HEK293 (cell line): ENCODE data around the gene ZNF536.

Source experiments
- CTCF ChIA-PET: fragments of 350-600 bp; formaldehyde crosslinking; extraction: SDS; loops from one replicate; lab custom pipeline; 2021; ENCODE audit warnings: antibody characterized with exemption; lab: Yijun Ruan, JAX
- POLR2A ChIA-PET: fragments of 300-600 bp; formaldehyde crosslinking; extraction: SDS; loops from one replicate; lab custom pipeline; 2020; ENCODE audit warnings: antibody characterized with exemption, inconsistent platforms; lab: Yijun Ruan, JAX
- H3K27ac ChIP-seq: fragments of 200-500 bp; sonication (Bioruptor generic); 2 replicates; pipeline ENCODE4 v1.5.1; 2014; ENCODE audit warnings: low read depth, low read length, control low read depth, inconsistent platforms; ENCODE audit errors: extremely low read depth
- H3K36me3 ChIP-seq, 2 experiments: fragments of 200-500 bp in 1 of 2; sonication (Bioruptor generic) in 1 of 2; 1 replicate in 1 of 2; 2 replicates in 1 of 2; pipeline ENCODE4 v1.5.1; 2014 to 2017; ENCODE audit warnings: inconsistent platforms in 2 of 2, low read length in 2 of 2; ENCODE audit not compliant: control insufficient read depth in 2 of 2, insufficient read depth in 1 of 2
- H3K4me1 ChIP-seq: fragments of 200-500 bp; sonication (Bioruptor generic); 2 replicates; pipeline ENCODE4 v1.5.1; 2014; ENCODE audit warnings: mild to moderate bottlenecking, low read length, inconsistent platforms; ENCODE audit not compliant: control insufficient read depth, insufficient read depth
- H3K4me3 ChIP-seq: 2 replicates; pipeline ENCODE4 v1.5.1; 2011; ENCODE audit warnings: low read depth, mild to moderate bottlenecking, control low read depth, low read length, moderate library complexity
- H3K9me3 ChIP-seq: fragments of 200-500 bp; sonication (Bioruptor generic); 2 replicates; pipeline ENCODE4 v1.5.1; 2014; ENCODE audit warnings: low read depth, low read length, inconsistent platforms; ENCODE audit not compliant: control insufficient read depth, insufficient read depth
- GLI4 ChIP-seq: fragments of 450-650 bp; formaldehyde crosslinking; IDR thresholded peaks from 2 replicates; pipeline ENCODE4 v1.5.1; 2016; ENCODE audit warnings: missing biosample characterization, missing genetic modification characterization
- IKZF3 ChIP-seq: fragments of 450-650 bp; IDR thresholded peaks from 2 replicates; pipeline ENCODE4 v1.5.0; 2018; ENCODE audit warnings: missing biosample characterization, mild to moderate bottlenecking, missing genetic modification characterization, moderate library complexity
- KLF7 ChIP-seq: fragments of 450-650 bp; formaldehyde crosslinking; IDR thresholded peaks from 2 replicates; pipeline ENCODE4 v1.5.1; 2016; ENCODE audit warnings: missing biosample characterization, missing genetic modification characterization, borderline replicate concordance
- MZF1 ChIP-seq: fragments of 450-650 bp; formaldehyde crosslinking; IDR thresholded peaks from 2 replicates; pipeline ENCODE4 v1.5.1; 2017; ENCODE audit warnings: missing biosample characterization, missing genetic modification characterization, borderline replicate concordance
- WT1 ChIP-seq: fragments of 450-650 bp; formaldehyde crosslinking; IDR thresholded peaks from 2 replicates; pipeline ENCODE4 v1.5.1; 2016; ENCODE audit warnings: missing biosample characterization, missing genetic modification characterization
- YY2 ChIP-seq: fragments of 450-650 bp; formaldehyde crosslinking; IDR thresholded peaks from 2 replicates; pipeline ENCODE4 v1.5.1; 2016; ENCODE audit warnings: missing biosample characterization, missing genetic modification characterization
- ZBTB21 ChIP-seq: fragments of 450-650 bp; formaldehyde crosslinking; IDR thresholded peaks from 2 replicates; pipeline ENCODE4 v1.5.1; 2017; ENCODE audit warnings: missing biosample characterization, missing genetic modification characterization
- ZFP3 ChIP-seq: fragments of 450-650 bp; formaldehyde crosslinking; IDR thresholded peaks from 2 replicates; pipeline ENCODE4 v1.5.1; 2016; ENCODE audit warnings: low read depth, missing biosample characterization, missing genetic modification characterization
- ZNF132 ChIP-seq: fragments of 450-650 bp; formaldehyde crosslinking; IDR thresholded peaks from 2 replicates; pipeline ENCODE4 v1.5.1; 2017; ENCODE audit warnings: missing biosample characterization, missing genetic modification characterization, borderline replicate concordance
- ZNF174 ChIP-seq: fragments of 450-650 bp; formaldehyde crosslinking; IDR thresholded peaks from 2 replicates; pipeline ENCODE4 v1.5.0; 2017; ENCODE audit warnings: missing biosample characterization, mild to moderate bottlenecking, missing genetic modification characterization
- ZNF184 ChIP-seq: fragments of 450-650 bp; IDR thresholded peaks from 2 replicates; pipeline ENCODE4 v1.5.1; 2018; ENCODE audit warnings: missing biosample characterization, mild to moderate bottlenecking, missing genetic modification characterization
- ZNF292 ChIP-seq: fragments of 450-650 bp; formaldehyde crosslinking; IDR thresholded peaks from 2 replicates; pipeline ENCODE4 v1.5.1; 2016; ENCODE audit warnings: low read depth, missing biosample characterization, missing genetic modification characterization, borderline replicate concordance
- ZNF510 ChIP-seq: fragments of 450-650 bp; formaldehyde crosslinking; IDR thresholded peaks from 2 replicates; pipeline ENCODE4 v1.5.1; 2018; ENCODE audit warnings: mild to moderate bottlenecking, missing genetic modification characterization, missing biosample characterization; ENCODE audit not compliant: insufficient replicate concordance
- ZNF514 ChIP-seq: fragments of 450-650 bp; formaldehyde crosslinking; IDR thresholded peaks from 2 replicates; pipeline ENCODE4 v1.5.1; 2016; ENCODE audit warnings: missing biosample characterization, missing genetic modification characterization
- ZNF521 ChIP-seq: fragments of 450-650 bp; formaldehyde crosslinking; IDR thresholded peaks from 2 replicates; pipeline ENCODE4 v1.5.1; 2017; ENCODE audit warnings: missing biosample characterization, mild to moderate bottlenecking, missing genetic modification characterization
- ZNF549 ChIP-seq: fragments of 450-650 bp; IDR thresholded peaks from 2 replicates; pipeline ENCODE4 v1.5.1; 2018; ENCODE audit warnings: missing biosample characterization, missing genetic modification characterization, mild to moderate bottlenecking, inconsistent platforms, moderate library complexity
- ZNF560 ChIP-seq: fragments of 450-650 bp; formaldehyde crosslinking; IDR thresholded peaks from 2 replicates; pipeline ENCODE4 v1.5.1; 2017; ENCODE audit warnings: missing biosample characterization, missing genetic modification characterization, borderline replicate concordance
- ZNF561 ChIP-seq: fragments of 450-650 bp; IDR thresholded peaks from 2 replicates; pipeline ENCODE4 v1.5.1; 2018; ENCODE audit warnings: missing biosample characterization, missing genetic modification characterization, borderline replicate concordance
- ZNF621 ChIP-seq: fragments of 450-650 bp; formaldehyde crosslinking; IDR thresholded peaks from 2 replicates; pipeline ENCODE4 v1.5.1; 2017; ENCODE audit warnings: missing biosample characterization, missing genetic modification characterization
- ZNF623 ChIP-seq: fragments of 450-650 bp; formaldehyde crosslinking; IDR thresholded peaks from 2 replicates; pipeline ENCODE4 v1.5.1; 2016; ENCODE audit warnings: missing biosample characterization, missing genetic modification characterization
- ZNF626 ChIP-seq: fragments of 450-650 bp; sonication (Bioruptor Pico); formaldehyde crosslinking; IDR thresholded peaks from 2 replicates; pipeline ENCODE4 v1.5.1; 2018; ENCODE audit warnings: missing biosample characterization, missing genetic modification characterization, inconsistent platforms
- ZNF660 ChIP-seq: fragments of 450-650 bp; IDR thresholded peaks from 2 replicates; pipeline ENCODE4 v1.5.1; 2018; ENCODE audit warnings: missing biosample characterization, mild to moderate bottlenecking, missing genetic modification characterization
- ZSCAN16 ChIP-seq: fragments of 450-650 bp; formaldehyde crosslinking; IDR thresholded peaks from 2 replicates; pipeline ENCODE4 v1.5.1; 2016; ENCODE audit warnings: missing biosample characterization, missing genetic modification characterization
- TF ChIP-seq, protein P1 (sequence below): fragments of 450-650 bp; formaldehyde crosslinking; IDR thresholded peaks from 2 replicates; pipeline ENCODE4 v1.5.1; 2016; ENCODE audit warnings: missing biosample characterization, missing genetic modification characterization
- TF ChIP-seq, protein P2 (sequence below): fragments of 450-650 bp; formaldehyde crosslinking; IDR thresholded peaks from 2 replicates; pipeline ENCODE4 v1.5.1; 2017; ENCODE audit warnings: missing biosample characterization, missing genetic modification characterization
- TF ChIP-seq, protein P3 (sequence below): fragments of 450-650 bp; IDR thresholded peaks from 2 replicates; pipeline ENCODE4 v1.5.1; 2018; ENCODE audit warnings: missing biosample characterization, mild to moderate bottlenecking, missing genetic modification characterization
- TF ChIP-seq, protein P4 (sequence below): fragments of 450-650 bp; formaldehyde crosslinking; IDR thresholded peaks from 2 replicates; pipeline ENCODE4 v1.5.1; 2016; ENCODE audit warnings: missing biosample characterization, missing genetic modification characterization
- TF ChIP-seq, protein P5 (sequence below): fragments of 450-650 bp; formaldehyde crosslinking; IDR thresholded peaks from 2 replicates; pipeline ENCODE4 v1.5.1; 2016; ENCODE audit warnings: missing biosample characterization, missing genetic modification characterization

The ZNF536 gene

DNA sequence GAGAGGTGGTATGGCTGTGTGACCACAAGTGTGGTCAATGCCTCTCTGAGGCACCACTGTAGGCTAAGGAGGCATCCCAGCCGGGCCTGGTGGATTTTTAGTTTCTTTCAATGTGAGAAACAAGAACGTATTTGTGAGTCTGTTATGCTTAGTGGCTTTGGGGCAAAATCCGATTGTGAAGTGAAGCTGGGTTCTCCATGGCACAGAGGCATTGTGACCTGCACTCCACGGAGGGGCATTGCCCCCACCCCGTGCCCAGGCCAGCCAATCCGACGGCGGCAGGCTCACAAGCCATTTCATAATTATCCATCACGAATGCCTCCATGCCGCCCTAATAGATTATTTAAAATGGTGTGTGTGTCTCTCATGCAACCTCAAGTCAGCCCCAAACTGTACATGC lies 151.6 kb downstream of the ZNF536 start (continued):
- TF ChIP-seq ZNF623, result no peak

DNA sequence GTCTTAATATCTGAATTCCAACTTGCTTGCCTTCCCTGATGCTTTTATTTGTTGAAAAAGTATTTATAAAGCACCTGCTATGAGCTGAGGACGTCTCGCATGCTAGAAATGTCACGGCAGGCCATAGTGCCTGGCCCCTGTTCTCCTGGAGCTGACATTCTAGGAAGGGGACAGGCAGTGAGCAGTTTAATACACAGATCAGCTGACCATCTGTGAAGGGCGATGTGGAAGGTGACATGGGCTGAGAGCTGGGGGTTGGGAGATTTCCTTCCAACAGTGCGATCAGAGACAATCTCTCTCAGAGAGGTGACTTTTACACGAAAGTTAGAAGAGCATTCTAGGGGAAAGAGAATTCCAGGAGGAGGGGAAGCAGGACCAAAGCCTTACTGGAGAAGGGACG lies 153.2 kb downstream of the ZNF536 start:
- Histone ChIP-seq H3K4me1 (peaks cover 3% of the 10 kb centered on the region; the same call in 1 of the 2 replicates), H3K27ac (no peak overlapping the region), H3K36me3 (no peaks in the 10 kb centered on the region), H3K9me3 (no peaks in the 10 kb centered on the region), H3K4me3 (no peak overlapping the region)
- CTCF ChIA-PET, result interaction anchor here (0.6 kb wide), 1 partner anchor 123 kb away, joined by 3 read pairs; no protein-coding TSS in a partner anchor
- TF ChIP-seq ZNF174 (tag by site-specific recombination) (no peak), ZBTB21 (no peak), KLF7 (tag by site-specific recombination) (no peak), ZNF621 (tag by site-specific recombination) (no peak), YY2 (no peak), IKZF3 (tag by site-specific recombination) (no peak), ZNF514 (tag by site-specific recombination) (no peak), WT1 (no peak), ZNF292 (tag by site-specific recombination) (no peak), ZNF660 (tag by site-specific recombination) (no peak), ZNF549 (tag by site-specific recombination) (no peak), ZNF510 (tag by site-specific recombination) (no peak)
- TF ChIP-seq, protein P1, sequence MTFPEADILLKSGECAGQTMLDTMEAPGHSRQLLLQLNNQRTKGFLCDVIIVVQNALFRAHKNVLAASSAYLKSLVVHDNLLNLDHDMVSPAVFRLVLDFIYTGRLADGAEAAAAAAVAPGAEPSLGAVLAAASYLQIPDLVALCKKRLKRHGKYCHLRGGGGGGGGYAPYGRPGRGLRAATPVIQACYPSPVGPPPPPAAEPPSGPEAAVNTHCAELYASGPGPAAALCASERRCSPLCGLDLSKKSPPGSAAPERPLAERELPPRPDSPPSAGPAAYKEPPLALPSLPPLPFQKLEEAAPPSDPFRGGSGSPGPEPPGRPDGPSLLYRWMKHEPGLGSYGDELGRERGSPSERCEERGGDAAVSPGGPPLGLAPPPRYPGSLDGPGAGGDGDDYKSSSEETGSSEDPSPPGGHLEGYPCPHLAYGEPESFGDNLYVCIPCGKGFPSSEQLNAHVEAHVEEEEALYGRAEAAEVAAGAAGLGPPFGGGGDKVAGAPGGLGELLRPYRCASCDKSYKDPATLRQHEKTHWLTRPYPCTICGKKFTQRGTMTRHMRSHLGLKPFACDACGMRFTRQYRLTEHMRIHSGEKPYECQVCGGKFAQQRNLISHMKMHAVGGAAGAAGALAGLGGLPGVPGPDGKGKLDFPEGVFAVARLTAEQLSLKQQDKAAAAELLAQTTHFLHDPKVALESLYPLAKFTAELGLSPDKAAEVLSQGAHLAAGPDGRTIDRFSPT (tag by site-specific recombination), result no peak
- TF ChIP-seq, protein P2, sequence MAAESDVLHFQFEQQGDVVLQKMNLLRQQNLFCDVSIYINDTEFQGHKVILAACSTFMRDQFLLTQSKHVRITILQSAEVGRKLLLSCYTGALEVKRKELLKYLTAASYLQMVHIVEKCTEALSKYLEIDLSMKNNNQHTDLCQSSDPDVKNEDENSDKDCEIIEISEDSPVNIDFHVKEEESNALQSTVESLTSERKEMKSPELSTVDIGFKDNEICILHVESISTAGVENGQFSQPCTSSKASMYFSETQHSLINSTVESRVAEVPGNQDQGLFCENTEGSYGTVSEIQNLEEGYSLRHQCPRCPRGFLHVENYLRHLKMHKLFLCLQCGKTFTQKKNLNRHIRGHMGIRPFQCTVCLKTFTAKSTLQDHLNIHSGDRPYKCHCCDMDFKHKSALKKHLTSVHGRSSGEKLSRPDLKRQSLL (tag by site-specific recombination), result no peak
- TF ChIP-seq, protein P3, sequence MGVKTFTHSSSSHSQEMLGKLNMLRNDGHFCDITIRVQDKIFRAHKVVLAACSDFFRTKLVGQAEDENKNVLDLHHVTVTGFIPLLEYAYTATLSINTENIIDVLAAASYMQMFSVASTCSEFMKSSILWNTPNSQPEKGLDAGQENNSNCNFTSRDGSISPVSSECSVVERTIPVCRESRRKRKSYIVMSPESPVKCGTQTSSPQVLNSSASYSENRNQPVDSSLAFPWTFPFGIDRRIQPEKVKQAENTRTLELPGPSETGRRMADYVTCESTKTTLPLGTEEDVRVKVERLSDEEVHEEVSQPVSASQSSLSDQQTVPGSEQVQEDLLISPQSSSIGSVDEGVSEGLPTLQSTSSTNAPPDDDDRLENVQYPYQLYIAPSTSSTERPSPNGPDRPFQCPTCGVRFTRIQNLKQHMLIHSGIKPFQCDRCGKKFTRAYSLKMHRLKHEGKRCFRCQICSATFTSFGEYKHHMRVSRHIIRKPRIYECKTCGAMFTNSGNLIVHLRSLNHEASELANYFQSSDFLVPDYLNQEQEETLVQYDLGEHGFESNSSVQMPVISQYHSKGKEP (tag by site-specific recombination), result no peak
- POLR2A ChIA-PET, result no interaction called here

DNA sequence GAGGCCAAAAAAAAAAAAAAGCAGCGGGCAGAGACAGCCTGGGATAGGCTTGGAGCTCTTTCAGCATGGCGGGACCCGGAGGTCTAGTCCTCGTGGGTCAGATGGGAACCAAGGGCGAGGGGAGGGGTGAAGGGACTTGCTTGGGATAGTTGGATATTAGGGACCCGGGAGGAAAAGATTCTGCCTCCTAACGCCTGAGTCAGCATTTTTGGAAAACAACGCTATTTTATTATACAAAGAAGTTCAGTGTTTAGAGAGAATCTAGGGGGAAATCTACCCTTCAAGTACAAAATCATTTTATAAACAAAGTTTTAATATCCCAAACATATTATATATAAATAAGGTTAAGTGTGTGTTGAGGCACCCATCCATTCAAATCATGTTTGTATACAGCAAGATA lies 156.7 kb downstream of the ZNF536 start:
- no peak overlapping the region for H3K4me3 ChIP-seq
- H3K4me1 ChIP-seq, result no peaks in the 10 kb centered on the region
- no peaks in the 10 kb centered on the region for H3K36me3 ChIP-seq
- H3K27ac ChIP-seq, result no peak overlapping the region
- POLR2A ChIA-PET, result no interaction called here
- CTCF ChIA-PET, result interaction anchor here (0.6 kb wide), 1 partner anchor 389 kb away, joined by 3 read pairs; no protein-coding TSS in a partner anchor
- no peaks in the 10 kb centered on the region for H3K9me3 ChIP-seq
- TF ChIP-seq ZSCAN16 (no peak), ZNF184 (tag by site-specific recombination) (no peak), GLI4 (tag by site-specific recombination) (no peak), ZNF521 (tag by site-specific recombination) (no peak), ZNF561 (tag by site-specific recombination) (no peak), ZNF510 (tag by site-specific recombination) (no peak), ZNF132 (tag by site-specific recombination) (no peak), MZF1 (tag by site-specific recombination) (no peak), ZFP3 (tag by site-specific recombination) (no peak), ZNF626 (no peak), ZNF560 (tag by site-specific recombination) (no peak)
- TF ChIP-seq, protein P4, sequence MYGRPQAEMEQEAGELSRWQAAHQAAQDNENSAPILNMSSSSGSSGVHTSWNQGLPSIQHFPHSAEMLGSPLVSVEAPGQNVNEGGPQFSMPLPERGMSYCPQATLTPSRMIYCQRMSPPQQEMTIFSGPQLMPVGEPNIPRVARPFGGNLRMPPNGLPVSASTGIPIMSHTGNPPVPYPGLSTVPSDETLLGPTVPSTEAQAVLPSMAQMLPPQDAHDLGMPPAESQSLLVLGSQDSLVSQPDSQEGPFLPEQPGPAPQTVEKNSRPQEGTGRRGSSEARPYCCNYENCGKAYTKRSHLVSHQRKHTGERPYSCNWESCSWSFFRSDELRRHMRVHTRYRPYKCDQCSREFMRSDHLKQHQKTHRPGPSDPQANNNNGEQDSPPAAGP (tag by site-specific recombination), result no peak
- TF ChIP-seq, protein P5, sequence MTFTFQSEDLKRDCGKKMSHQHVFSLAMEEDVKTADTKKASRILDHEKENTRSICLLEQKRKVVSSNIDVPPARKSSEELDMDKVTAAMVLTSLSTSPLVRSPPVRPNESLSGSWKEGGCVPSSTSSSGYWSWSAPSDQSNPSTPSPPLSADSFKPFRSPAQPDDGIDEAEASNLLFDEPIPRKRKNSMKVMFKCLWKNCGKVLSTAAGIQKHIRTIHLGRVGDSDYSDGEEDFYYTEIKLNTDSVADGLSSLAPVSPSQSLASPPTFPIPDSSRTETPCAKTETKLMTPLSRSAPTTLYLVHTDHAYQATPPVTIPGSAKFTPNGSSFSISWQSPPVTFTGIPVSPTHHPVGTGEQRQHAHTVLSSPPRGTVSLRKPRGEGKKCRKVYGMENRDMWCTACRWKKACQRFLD (tag by site-specific recombination), result no peak
